Measurements from ENCODE around the gene SOX12.

SOX12 gene

DNA sequence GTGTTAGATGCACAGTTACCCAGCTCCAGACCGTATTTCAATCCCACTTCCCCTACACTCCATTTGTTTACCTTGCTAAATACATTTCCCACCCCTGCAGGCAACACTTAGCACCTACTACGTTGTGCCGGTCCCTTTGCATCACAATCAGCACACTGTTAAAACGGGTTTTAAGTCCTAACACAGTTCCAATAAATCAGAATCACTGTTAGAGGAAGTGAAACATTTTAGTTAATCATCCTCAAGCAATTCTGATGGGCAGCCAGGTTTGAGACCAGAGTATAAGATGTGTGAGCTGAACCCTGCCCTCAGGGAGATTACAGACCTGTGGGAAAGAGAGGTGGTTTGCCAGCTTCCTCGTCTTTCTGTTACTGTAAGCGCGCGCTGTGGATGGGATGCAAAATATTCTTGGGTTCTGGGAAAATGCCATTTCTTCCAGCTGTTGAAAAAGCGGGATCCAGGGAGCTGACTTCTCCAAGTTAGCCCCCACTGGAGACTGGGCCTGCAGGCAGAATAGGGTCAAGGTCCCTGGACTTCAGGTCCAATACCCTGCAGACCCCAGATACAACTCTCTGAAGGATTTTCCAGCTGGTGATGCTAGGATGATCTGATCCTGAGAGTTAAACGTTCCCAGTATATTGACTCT is 24.9 kb upstream of the SOX12 start:
- DNase-seq (ENCODE audit: extremely low spot score) = no peak
- TF ChIP-seq, protein P1, sequence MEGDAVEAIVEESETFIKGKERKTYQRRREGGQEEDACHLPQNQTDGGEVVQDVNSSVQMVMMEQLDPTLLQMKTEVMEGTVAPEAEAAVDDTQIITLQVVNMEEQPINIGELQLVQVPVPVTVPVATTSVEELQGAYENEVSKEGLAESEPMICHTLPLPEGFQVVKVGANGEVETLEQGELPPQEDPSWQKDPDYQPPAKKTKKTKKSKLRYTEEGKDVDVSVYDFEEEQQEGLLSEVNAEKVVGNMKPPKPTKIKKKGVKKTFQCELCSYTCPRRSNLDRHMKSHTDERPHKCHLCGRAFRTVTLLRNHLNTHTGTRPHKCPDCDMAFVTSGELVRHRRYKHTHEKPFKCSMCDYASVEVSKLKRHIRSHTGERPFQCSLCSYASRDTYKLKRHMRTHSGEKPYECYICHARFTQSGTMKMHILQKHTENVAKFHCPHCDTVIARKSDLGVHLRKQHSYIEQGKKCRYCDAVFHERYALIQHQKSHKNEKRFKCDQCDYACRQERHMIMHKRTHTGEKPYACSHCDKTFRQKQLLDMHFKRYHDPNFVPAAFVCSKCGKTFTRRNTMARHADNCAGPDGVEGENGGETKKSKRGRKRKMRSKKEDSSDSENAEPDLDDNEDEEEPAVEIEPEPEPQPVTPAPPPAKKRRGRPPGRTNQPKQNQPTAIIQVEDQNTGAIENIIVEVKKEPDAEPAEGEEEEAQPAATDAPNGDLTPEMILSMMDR (IDR thresholded peaks at IDR 0.05; ENCODE audit: control extremely low read depth, extremely low read depth, low read depth, missing control alignments) = no peak
- CTCF ChIA-PET = interaction anchor here (2.4 to 6.8 kb wide), 2 partner anchors 9 to 30 kb away, joined by 11 to 37 read pairs; no protein-coding TSS in a partner anchor
- POLR2A ChIA-PET = interaction anchor here (2.6 kb wide), 1 partner anchor 10 kb away, joined by 7 read pairs; no protein-coding TSS in a partner anchor

DNA sequence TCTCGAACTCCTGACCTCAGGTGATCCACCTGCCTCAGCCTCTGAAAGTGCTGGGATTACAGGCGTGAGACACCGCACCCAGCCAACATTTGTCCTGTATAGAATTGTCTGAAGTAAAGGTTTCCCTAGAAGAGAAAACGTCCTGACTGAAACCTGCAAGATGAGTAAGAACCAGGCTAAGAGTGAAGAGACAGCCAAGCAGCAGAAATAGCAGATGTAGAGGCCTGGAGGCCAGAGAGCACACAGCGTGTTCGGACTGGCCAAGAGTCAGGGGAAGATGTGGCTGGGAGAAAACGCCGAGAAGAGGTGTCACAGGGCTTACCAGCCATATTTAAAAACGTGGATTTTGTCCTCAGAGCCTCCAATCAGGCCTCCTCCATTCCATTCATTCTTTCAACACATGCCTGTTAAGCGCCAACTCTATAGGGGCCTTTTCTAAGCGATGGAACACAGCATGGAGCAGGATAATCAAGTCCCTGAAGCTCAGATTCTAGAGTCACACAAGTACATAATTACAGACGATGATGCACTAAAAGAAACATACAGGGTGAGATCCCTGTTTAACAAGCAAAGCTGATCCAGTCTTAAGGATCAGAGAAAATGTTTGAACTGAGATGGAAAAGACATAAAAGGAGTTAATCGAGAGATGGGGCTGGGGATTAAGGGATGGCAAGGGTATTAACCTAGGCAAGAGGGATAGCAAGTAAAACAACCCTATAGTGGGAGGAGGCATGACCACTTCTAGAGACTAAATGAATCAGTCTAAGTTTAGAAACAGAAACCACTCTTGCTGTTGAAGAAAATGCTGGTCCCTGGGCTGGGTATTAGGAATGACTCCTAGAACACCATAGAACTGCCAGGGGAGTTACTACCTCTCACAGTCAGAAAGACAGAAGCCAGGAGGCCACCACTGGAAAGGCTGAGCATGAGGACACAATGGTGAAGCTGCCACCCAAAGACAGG is 23.2 kb upstream of the SOX12 start:
- TF ChIP-seq, protein P1 (IDR thresholded peaks at IDR 0.05; ENCODE audit: control extremely low read depth, extremely low read depth, low read depth, missing control alignments) = no peak
- POLR2A ChIA-PET = no interaction called here
- CTCF ChIA-PET = interaction anchor here (2.4 to 6.8 kb wide), 2 partner anchors 7 to 28 kb away, joined by 11 to 37 read pairs; no protein-coding TSS in a partner anchor
- DNase-seq (ENCODE audit: extremely low spot score) = no peak

DNA sequence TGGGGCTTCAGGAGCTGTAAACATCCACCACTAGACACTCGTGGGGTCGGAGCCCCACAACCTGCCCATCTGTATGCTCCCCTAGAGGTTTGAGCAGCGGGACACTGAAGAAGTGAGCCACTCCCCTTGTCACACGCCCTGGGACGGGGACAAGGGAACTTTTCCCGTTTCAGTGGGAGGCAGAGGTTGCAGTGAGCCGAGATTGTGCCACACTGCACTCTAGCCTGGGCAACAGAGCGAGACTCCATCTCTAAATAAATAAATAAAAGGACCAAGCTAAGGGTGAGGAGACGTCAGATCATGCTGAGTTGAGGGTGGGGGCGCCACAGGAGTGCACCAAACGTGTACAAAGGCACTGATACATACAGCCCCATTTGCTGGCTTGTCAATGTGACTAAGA is 19.6 kb upstream of the SOX12 start:
- ChIA-PET CTCF (interaction anchor here (1.2 kb wide), 1 partner anchor 39 kb away, joined by 3 read pairs; no protein-coding TSS in a partner anchor), POLR2A (no interaction called here)
- TF ChIP-seq, protein P1 (IDR thresholded peaks at IDR 0.05; ENCODE audit: control extremely low read depth, extremely low read depth, low read depth, missing control alignments) = no peak
- DNase-seq (ENCODE audit: extremely low spot score) = no peak

DNA sequence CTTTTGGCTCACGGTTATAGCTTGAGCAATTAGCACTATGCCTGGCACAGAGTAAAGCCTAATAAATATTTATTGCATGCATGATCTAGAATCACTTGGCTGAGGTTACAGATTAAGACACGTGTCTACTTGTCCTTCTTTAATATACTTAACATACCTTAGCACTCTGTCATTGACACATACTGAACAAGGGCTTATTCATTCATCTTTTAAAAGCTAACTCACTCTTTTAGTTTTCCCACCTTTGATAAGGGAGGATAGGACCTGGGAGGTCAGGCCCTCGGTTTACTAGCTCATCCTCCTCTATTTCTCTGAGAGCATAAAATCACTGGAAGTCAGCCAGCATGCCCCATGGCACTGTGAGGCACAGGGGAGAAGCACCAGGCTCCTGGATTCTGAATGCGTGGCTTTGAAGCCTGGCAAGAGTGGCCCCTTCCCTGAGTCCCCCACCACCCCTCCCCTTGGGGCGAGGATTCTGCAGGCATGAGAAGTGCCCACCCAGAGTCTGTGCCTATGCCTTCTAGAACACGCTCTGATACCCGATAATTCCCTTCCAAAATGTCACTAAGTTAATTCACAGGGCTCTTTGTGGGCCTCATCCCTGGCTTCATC is 16.8 kb upstream of the SOX12 start:
- ChIA-PET CTCF (interaction anchor here (0.8 to 3.9 kb wide), 5 partner anchors 8 to 22 kb away, joined by 4 to 11 read pairs (median 5); partner anchors contain the start of genes SOX12 and ZCCHC3), POLR2A (no interaction called here)
- DNase-seq (ENCODE audit: extremely low spot score) = no peak
- TF ChIP-seq, protein P1 (IDR thresholded peaks at IDR 0.05; ENCODE audit: control extremely low read depth, extremely low read depth, low read depth, missing control alignments) = no peak

DNA sequence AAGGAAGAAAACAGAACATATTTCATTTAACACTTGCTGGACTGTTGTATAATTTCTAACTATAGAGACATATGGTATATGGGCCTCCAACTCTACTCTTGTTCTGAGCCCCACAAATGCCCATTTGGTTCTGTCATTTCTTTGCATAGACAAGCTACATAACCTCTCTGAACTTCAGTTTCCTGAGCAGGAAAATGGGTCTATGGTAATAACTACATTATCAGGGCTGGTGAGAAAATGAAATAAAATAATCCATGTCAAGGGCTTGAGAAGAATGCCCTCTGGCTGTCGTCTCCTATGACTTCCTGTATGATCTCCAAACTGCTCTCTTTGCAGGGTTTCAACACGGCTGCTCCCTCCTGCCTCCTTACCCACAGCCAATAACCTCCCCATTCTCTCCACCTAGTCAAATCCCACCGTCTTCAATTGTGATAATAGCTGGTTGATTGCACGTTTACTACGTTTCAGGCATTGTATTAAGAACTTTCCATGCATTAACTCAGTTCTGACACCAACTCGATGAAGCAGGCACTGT is 16.0 kb upstream of the SOX12 start:
- CTCF ChIA-PET = interaction anchor here (1.4 to 3.9 kb wide), 4 partner anchors 9 to 21 kb away, joined by 4 to 11 read pairs (median 6); no protein-coding TSS in a partner anchor
- no peak for DNase-seq (ENCODE audit: extremely low spot score)
- TF ChIP-seq, protein P1 (IDR thresholded peaks at IDR 0.05; ENCODE audit: control extremely low read depth, extremely low read depth, low read depth, missing control alignments) = no peak
- POLR2A ChIA-PET = interaction anchor here (1.4 kb wide), 1 partner anchor 10 kb away, joined by 7 read pairs; no protein-coding TSS in a partner anchor

Data from GM10248 (cell line).